ENCODE data around the gene SLC25A38.

Gene SLC25A38

GRCh38 chr3:39385456-39386090, 2.4 kb downstream of the SLC25A38 start:
- Histone ChIP-seq H4K20me1 (ENCODE audit: insufficient read depth, low read length, poor library complexity, severe bottlenecking) (peaks cover 60% of the 10 kb centered on the region), H3K36me3 (ENCODE audit: insufficient read depth, low read length) (peaks cover 14% of the 10 kb centered on the region; the same call in 1 of the 2 replicates), H2AFZ (ENCODE audit: low read length) (no peak overlapping the region), H3K9me3 (ENCODE audit: insufficient read depth, low read depth, low read length) (no peaks in the 10 kb centered on the region), H3K4me2 (ENCODE audit: low read depth, low read length, poor library complexity, severe bottlenecking) (peak overlapping the region; percentile 85), H3K27me3 (ENCODE audit: insufficient read depth, low read length, poor library complexity, severe bottlenecking) (no peaks in the 10 kb centered on the region), H3K4me1 (ENCODE audit: insufficient read depth, low read length, poor library complexity, severe bottlenecking) (peaks cover 59% of the 10 kb centered on the region), H3K4me3 (ENCODE audit: low read length, poor library complexity, severe bottlenecking) (peak overlapping the region; percentile 94), H3K79me2 (ENCODE audit: insufficient read depth, low read length) (peaks cover 76% of the 10 kb centered on the region), H3F3A (ENCODE audit: low read depth) (no peaks in the 10 kb centered on the region), H3K9ac (ENCODE audit: low read depth, low read length, poor library complexity, severe bottlenecking) (peak overlapping the region; percentile 94), H3K9me2 (replicated peaks; ENCODE audit: low read depth, low read length) (no peaks in the 10 kb centered on the region)
- TF ChIP-seq, protein P1, sequence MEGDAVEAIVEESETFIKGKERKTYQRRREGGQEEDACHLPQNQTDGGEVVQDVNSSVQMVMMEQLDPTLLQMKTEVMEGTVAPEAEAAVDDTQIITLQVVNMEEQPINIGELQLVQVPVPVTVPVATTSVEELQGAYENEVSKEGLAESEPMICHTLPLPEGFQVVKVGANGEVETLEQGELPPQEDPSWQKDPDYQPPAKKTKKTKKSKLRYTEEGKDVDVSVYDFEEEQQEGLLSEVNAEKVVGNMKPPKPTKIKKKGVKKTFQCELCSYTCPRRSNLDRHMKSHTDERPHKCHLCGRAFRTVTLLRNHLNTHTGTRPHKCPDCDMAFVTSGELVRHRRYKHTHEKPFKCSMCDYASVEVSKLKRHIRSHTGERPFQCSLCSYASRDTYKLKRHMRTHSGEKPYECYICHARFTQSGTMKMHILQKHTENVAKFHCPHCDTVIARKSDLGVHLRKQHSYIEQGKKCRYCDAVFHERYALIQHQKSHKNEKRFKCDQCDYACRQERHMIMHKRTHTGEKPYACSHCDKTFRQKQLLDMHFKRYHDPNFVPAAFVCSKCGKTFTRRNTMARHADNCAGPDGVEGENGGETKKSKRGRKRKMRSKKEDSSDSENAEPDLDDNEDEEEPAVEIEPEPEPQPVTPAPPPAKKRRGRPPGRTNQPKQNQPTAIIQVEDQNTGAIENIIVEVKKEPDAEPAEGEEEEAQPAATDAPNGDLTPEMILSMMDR (conservative IDR thresholded peaks at IDR 0.05; ENCODE audit: low read length) = no peak
- no peak for TF ChIP-seq EZH2phosphoT487 (IDR thresholded peaks at IDR 0.05; ENCODE audit: borderline replicate concordance)

DNA sequence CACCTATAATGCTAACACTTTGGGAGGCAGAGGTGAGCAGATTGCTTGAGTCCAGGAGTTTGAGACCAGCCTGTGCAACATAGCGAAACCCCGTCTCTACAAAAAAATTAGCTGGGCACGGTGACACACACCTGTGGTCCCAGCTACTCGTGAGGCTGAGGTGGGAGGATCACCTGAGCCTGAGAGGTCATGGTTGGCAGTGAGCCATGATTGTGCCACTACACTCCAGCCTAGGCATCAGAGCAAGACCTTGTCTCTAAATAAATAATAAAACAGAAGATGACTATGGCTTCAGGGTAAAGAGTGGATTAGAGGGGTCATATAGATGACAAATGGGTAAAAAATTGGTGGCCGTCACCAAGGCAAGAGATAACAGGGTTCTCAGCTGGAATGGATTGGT, 3.1 kb downstream of the SLC25A38 start:
- Histone ChIP-seq H2AFZ (ENCODE audit: low read length) (no peak overlapping the region), H4K20me1 (ENCODE audit: insufficient read depth, low read length, poor library complexity, severe bottlenecking) (peaks cover 60% of the 10 kb centered on the region), H3F3A (ENCODE audit: low read depth) (no peaks in the 10 kb centered on the region), H3K4me1 (ENCODE audit: insufficient read depth, low read length, poor library complexity, severe bottlenecking) (peaks cover 59% of the 10 kb centered on the region), H3K27me3 (ENCODE audit: insufficient read depth, low read length, poor library complexity, severe bottlenecking) (no peaks in the 10 kb centered on the region), H3K9ac (ENCODE audit: low read depth, low read length, poor library complexity, severe bottlenecking) (no peak overlapping the region), H3K79me2 (ENCODE audit: insufficient read depth, low read length) (peaks cover 83% of the 10 kb centered on the region), H3K9me2 (replicated peaks; ENCODE audit: low read depth, low read length) (no peaks in the 10 kb centered on the region), H3K4me2 (ENCODE audit: low read depth, low read length, poor library complexity, severe bottlenecking) (peak overlapping the region; percentile 85), H3K9me3 (ENCODE audit: insufficient read depth, low read depth, low read length) (no peaks in the 10 kb centered on the region), H3K4me3 (ENCODE audit: low read length, poor library complexity, severe bottlenecking) (peak overlapping the region; percentile 94), H3K36me3 (ENCODE audit: insufficient read depth, low read length) (peaks cover 21% of the 10 kb centered on the region; the same call in 1 of the 2 replicates)
- no peak for TF ChIP-seq EZH2phosphoT487 (IDR thresholded peaks at IDR 0.05; ENCODE audit: borderline replicate concordance)
- TF ChIP-seq, protein P1 (conservative IDR thresholded peaks at IDR 0.05; ENCODE audit: low read length) = no peak

- Histone ChIP-seq H3K9ac (ENCODE audit: low read depth, low read length, poor library complexity, severe bottlenecking) (peak overlapping the region; percentile 42), H3K79me2 (ENCODE audit: insufficient read depth, low read length) (peaks cover 82% of the 10 kb centered on the region), H3K9me2 (replicated peaks; ENCODE audit: low read depth, low read length) (no peaks in the 10 kb centered on the region), H3K9me3 (ENCODE audit: insufficient read depth, low read depth, low read length) (no peaks in the 10 kb centered on the region), H2AFZ (ENCODE audit: low read length) (no peak overlapping the region), H3K36me3 (ENCODE audit: insufficient read depth, low read length) (peaks cover 32% of the 10 kb centered on the region; the same call in 1 of the 2 replicates), H3K4me1 (ENCODE audit: insufficient read depth, low read length, poor library complexity, severe bottlenecking) (peaks cover 56% of the 10 kb centered on the region), H4K20me1 (ENCODE audit: insufficient read depth, low read length, poor library complexity, severe bottlenecking) (peaks cover 60% of the 10 kb centered on the region), H3K27me3 (ENCODE audit: insufficient read depth, low read length, poor library complexity, severe bottlenecking) (no peaks in the 10 kb centered on the region), H3F3A (ENCODE audit: low read depth) (no peaks in the 10 kb centered on the region), H3K4me3 (ENCODE audit: low read length, poor library complexity, severe bottlenecking) (peak overlapping the region; percentile 94), H3K4me2 (ENCODE audit: low read depth, low read length, poor library complexity, severe bottlenecking) (peak overlapping the region; percentile 85)
- TF ChIP-seq EZH2phosphoT487 (IDR thresholded peaks at IDR 0.05; ENCODE audit: borderline replicate concordance) = no peak
- TF ChIP-seq, protein P1 (conservative IDR thresholded peaks at IDR 0.05; ENCODE audit: low read length) = no peak
Measured at GRCh38 chr3:39387411-39387975, 4.3 kb downstream of the SLC25A38 start.

Data from Loucy (cell line).